ENCODE measurements around the gene ZNF219.

Gene ZNF219

DNA sequence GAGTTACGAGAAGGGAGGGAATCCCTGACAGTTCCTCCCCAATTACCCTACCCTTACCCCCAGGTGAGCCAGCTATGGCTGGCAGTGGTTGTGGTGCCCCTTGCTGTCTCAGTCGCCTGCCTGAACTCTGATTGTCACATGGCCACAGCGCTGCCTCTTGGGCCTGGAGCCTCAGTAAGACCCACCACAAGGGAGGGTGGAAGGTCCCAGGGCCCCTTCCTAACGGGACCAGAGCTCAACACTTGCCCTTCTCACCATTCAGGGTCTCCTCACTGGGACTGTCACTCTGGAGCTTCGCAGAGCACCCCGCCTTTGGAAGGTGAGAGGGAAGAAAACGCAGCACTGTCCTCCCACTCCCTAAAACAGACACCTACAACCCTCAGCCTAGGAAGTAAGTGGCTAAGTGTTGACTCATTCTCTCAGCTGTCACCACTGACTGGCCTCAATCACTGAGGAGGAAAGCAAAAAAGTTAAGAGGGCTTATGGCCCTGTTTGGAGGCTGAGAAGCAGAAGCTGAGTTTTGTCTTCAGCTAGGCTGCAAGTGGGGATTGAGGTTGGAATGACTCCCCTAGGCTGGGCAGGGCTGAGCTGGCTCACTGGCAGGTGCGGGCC, 3.5 kb upstream of the ZNF219 start:
- no peak for DNase-seq

DNA sequence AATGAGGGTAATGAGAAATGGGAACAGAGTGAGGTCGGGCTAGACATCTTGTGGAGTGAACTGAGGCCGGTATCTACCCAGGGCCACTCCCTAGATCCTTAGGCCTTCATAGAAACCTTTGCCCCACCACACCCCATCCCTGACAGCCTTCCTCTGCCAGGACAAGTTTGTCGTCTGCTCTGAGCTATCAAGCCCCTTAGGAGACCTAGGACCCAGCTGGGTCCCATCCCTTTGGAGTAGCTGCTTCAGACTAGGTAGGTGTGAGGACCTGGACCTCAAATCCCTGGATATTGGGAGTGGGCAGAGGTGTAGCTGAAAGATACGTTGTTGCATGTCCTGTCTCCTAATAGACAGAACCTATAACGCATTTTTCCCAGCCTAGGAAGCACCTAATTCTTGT, 2.5 kb upstream of the ZNF219 start, which contains the start of gene TMEM253:
Gene TMEM253 (plus strand): TSS at position 136 of the 400 bp plus-strand sequence. CDS start 278 bp downstream, outside the sequence.
- no peak for DNase-seq

DNA sequence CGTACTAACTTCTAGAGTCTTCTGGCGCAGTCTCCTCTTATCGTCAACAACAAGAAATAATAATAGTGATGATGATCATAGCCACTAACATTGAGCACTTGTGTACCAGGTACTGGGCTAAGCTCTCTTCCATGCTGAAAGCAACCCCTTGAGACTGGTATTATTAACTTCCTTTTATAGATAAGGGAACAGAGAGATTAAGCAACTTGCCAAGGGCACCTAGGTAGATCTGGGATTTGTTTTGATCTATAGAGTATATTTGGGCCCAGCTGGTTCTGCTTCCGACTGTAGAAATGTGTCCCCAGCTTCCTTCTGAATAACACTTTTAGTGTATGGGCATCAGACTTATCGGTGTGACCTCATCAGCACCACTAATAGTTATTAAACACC, 1.1 kb upstream of the ZNF219 start:
- DNase-seq: no peak

- DNase-seq: peak; percentile 25
Measured at GRCh38 chr14:21098892-21099595, 589 bp upstream of the ZNF219 start.

DNA sequence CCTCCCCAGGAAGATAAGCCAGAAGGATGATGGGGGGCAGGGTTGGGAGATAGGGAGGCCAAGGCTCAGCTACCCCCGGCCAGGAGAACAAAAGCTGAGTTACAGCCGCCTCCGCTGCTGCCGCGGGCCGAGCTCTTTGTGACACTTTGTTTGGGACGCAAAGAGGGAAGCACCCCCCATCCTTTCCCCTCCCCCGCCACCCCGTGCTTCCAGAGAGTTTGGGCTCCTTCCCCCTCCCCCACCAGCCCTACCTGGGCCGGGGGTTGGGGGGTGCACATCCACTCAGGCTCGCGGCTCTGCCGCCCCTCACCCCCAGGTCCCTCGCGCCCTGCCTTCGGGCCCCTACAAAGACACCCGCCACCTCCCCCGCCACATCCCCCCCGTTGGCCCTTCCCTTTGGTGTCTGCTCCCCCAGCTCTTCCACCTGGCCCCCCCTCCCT, 799 bp downstream of the ZNF219 start:
- DNase-seq: peak; percentile 15

GRCh38 chr14:21096978-21097635, 1.3 kb downstream of the ZNF219 start:
- peak; percentile 3 for DNase-seq

GRCh38 chr14:21096438-21096837, 2.0 kb downstream of the ZNF219 start:
- DNase-seq: no peak

DNA sequence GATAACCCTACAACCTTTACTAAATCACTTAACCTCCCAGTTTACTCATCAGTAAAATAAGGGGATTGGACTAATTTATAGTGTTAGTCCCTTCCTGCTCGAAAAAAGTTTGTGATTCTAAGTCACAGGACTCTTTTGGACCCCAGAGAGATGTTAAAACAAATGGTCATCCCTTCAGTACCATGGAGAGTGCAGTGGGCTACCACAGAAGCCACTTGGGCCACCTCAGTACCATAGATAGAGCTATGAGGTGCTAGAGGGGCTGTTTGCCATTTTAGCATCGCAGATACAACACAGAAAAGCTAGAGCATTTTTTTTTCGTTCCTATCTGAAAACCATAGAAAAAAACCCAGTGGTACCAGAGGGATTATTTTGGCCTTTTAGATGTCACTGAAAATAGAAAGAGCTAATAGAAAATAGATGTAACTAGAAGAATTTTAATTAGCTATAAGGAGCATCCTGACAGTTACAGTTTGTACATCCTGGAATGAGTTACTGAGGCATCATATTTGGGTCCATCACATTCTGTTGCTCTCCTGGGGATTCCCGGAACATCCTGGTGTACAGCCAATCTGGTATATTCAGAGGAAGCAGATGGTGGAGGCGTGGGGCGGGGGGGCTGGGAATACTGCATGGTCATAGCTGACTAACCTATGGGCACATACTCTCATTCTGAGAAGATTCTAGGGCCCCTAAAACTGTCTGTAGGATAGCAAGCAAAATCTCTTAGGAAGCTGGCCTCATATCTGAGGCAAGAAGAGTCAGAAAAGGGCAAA, 2.8 kb downstream of the ZNF219 start:
- DNase-seq: peak; percentile 1

GRCh38 chr14:21093769-21094681, 4.4 kb downstream of the ZNF219 start:
- peak; percentile 30 for DNase-seq

- DNase-seq: no peak
Measured at GRCh38 chr14:21093018-21093417, 5.4 kb downstream of the ZNF219 start.

GRCh38 chr14:21092273-21093011, 6.0 kb downstream of the ZNF219 start:
- DNase-seq: peak; percentile 82

DNA sequence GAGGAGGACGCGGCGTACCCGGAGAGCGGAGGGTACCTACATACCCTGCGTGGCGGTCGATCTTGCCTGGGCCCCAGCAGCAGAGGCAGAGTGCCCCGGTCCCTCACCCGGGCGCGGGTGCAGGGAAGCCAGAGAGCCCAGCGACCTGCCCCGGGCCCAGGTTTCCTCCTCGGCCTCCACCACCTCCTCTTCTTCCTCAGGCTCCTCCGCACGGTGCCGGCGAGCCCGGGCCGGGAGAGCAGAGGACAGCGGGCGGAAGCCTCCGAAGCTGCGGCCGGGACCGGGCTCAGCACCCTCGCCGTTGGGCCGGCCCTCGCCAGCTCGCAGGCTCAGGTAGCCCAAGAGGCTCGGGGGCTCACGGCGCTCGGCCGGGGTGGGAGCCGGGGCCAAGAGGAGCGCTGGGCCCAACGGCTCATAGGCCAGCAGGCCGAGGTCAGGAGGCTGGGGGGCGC, 6.6 kb downstream of the ZNF219 start:
- no peak for DNase-seq

DNA sequence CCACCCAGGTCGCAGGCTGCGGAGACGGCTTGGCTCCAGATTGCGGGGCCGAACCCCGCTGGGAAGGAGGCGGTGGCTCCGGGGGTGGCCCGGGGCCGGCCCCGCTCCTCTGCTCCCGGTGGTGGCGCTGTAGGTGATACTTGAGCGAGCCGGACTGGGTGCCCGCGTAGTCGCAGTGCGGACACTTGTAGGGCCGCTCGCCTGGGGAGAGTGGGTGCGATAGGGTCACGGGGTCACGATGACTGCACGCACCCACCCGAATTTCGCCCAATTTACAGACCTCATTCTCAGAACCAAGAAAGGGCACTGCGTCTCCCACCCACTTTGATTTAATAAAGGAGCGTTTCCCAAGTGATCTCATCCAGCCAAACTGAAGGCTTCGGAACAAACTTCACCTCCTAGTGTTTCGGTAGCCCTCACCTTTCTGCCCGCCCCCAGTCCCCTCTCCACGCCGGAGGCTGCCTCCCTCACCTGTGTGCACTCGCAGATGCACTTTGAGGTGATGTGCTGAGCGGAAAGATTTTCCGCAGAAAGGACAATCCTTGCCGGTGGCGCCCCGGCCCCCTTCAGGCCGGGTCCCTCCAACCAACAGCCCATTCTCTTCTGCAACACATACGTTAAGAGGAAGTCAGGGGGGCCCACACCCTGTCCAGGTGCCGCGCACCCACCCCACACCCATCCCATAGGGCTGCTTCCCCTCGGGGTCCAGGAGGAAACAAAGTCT, 7.4 kb downstream of the ZNF219 start:
- no peak for DNase-seq

- DNase-seq: no peak
Measured at GRCh38 chr14:21090194-21090939, 8.1 kb downstream of the ZNF219 start.

DNA sequence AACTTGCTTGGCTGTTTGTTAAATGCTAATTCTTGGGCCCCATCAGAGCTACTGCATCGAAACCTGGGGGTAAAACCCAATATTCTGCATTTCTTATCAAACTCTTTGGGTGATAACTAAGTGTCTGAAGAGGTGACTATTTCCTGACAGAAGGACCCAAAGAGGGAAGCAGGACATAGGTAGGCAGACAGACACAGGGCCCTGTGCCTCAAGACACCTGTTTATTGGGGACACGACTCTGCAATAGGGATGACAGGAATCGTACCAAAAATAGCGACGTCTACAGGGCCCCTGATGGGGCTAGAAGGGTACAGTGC, 8.6 kb downstream of the ZNF219 start:
- no peak for DNase-seq

DNA sequence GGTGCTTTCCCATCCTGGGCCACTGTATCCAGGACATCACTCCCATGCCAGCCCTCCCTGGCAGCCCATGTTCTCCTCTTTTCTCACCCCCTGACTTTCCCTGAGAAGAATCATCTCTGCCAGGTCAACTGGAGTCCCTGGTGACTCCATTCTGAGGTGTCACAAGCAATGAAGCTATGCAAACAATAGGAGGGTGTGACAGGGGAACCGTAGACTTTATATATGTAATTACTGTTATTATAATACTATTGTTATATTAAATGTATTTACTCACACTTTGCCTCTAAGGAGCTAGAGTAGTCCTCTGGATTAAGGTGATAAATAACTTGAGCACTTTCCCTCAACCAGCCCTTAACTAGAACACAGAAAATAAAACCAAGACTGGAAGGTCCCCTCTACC, 9.2 kb downstream of the ZNF219 start:
- DNase-seq: no peak

- no peak for DNase-seq
Measured at GRCh38 chr14:21088687-21089086, 9.8 kb downstream of the ZNF219 start.

DNA sequence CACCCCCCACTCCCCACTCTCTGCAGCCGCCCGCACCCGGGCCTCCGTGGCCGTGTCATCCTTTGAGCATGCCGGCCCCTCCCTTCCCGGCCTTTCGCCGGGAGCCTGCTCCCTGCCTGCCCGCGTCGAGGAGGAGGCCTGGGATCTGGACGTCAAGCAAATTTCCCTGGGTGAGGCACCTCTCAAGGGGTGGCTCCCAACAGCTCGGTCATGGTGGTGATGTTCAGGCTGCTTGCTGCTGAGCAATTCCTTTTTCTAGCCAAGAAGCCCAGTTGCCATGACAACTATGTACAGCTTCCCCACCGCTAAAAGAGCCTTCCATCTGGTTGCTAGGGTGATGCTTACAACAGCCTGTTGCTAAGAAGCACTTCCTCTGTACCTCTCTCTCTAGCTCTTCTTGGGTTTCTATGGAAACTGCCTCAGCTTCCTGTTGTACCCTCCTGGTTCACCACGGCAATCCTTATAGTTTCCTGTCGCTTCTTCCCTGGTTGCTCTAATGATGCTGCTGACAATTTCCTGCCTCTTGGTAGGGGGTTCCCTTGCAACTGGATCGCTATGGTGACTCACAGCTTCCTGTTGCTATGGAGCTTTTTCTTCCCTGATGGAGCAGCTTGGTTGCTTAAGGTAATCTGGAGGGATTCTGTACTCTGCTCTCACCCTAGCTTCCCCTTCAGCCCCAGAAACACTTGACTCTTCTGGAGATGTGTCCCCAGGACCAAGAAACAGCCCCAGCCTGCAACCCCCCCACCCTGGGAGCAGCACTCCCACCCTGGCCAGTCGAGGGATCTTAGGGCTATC, 11.0 kb downstream of the ZNF219 start:
- peak; percentile 69 for DNase-seq

DNA sequence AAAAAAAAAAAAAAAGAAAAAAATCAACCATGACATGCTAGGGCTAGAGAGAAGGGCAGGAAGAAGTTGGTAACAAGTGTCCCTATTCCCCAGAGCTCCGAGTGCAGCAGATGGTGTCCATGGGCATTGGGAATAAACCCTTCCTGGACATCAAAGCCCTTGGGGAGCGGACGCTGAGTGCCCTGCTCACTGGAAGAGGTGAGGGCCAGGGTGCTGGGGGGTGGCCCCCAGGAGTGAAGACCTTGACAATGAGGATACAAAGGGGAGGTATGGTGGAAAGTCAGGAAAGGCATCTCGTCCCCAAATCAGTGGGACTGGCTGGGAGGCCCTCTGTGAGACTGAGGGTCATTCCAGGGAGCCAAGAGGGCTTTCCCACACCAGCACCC, 11.6 kb downstream of the ZNF219 start:
- no peak for DNase-seq
